GM21528 (cell line): ENCODE data around the gene SH3RF2.
A peak's percentile ranks its signal among the peaks of the same experiment; 100 is the strongest.

ENCODE experiments used
- ATAC-seq: cut with Tn5 transposase; IDR thresholded peaks from one replicate; pipeline ENCODE4 v1.9.1; 2021; ENCODE audit warnings: mild to moderate bottlenecking, moderate library complexity; ENCODE audit not compliant: unreplicated experiment, low FRiP score

SH3RF2 gene

GRCh38 chr5:146034605-146035004, 98.2 kb downstream of the SH3RF2 start:
- ATAC-seq, result no peak

- no peak for ATAC-seq
Observed at GRCh38 chr5:146039420-146039819, 103.0 kb downstream of the SH3RF2 start.

GRCh38 chr5:146040527-146040926, 104.1 kb downstream of the SH3RF2 start:
- ATAC-seq, result no peak

GRCh38 chr5:146041180-146041789, 104.9 kb downstream of the SH3RF2 start:
- ATAC-seq, result no peak

GRCh38 chr5:146042628-146043279, 106.4 kb downstream of the SH3RF2 start:
- no peak for ATAC-seq

- no peak for ATAC-seq
Observed at GRCh38 chr5:146043722-146044121, 107.3 kb downstream of the SH3RF2 start.

- ATAC-seq, result no peak
Observed at GRCh38 chr5:146047396-146047795, 111.0 kb downstream of the SH3RF2 start.

- no peak for ATAC-seq
Observed at GRCh38 chr5:146048994-146049703, 112.8 kb downstream of the SH3RF2 start.

- no peak for ATAC-seq
Observed at GRCh38 chr5:146049704-146050026, 113.3 kb downstream of the SH3RF2 start.

- no peak for ATAC-seq
Observed at GRCh38 chr5:146050086-146050485, 113.7 kb downstream of the SH3RF2 start.

- ATAC-seq, result no peak
Observed at GRCh38 chr5:146051678-146052077, 115.3 kb downstream of the SH3RF2 start.

- ATAC-seq, result no peak
Observed at GRCh38 chr5:146052780-146053179, 116.4 kb downstream of the SH3RF2 start.

GRCh38 chr5:146055432-146055831, 119.1 kb downstream of the SH3RF2 start:
- ATAC-seq, result no peak

- no peak for ATAC-seq
Observed at GRCh38 chr5:146059460-146060220, 123.3 kb downstream of the SH3RF2 start.

GRCh38 chr5:146060221-146060585, 123.8 kb downstream of the SH3RF2 start:
- no peak for ATAC-seq

- no peak for ATAC-seq
Observed at GRCh38 chr5:146066968-146067367, 130.6 kb downstream of the SH3RF2 start.

GRCh38 chr5:146068206-146068605, 131.8 kb downstream of the SH3RF2 start:
- ATAC-seq, result no peak

- ATAC-seq, result peak; percentile 74
Observed at GRCh38 chr5:146068977-146069779, 132.8 kb downstream of the SH3RF2 start.

GRCh38 chr5:146069780-146070099, 133.4 kb downstream of the SH3RF2 start:
- peak; percentile 65 for ATAC-seq

- no peak for ATAC-seq
Observed at GRCh38 chr5:146070746-146071145, 134.4 kb downstream of the SH3RF2 start.

- ATAC-seq, result no peak
Observed at GRCh38 chr5:146071171-146071570, 134.8 kb downstream of the SH3RF2 start.
